MCF 10A (cell line): ENCODE data around the gene PALD1. TPM values are rescaled to one million over a fixed set of nuclear protein-coding genes. Genes with fewer than 3 reads are reported as not detected.

Experiments
- BruUV-seq: library from RNA; stranded (reverse); fragments of 400-500 nt; replicated peaks from 2 replicates; lab custom pipeline; 2021; lab: Mats Ljungman, UMichigan
- CTCF ChIA-PET: fragments of 300-600 bp; sonication (Branson Sonifier 250); formaldehyde crosslinking; extraction: SDS; loops from one replicate; lab custom pipeline; 2021; ENCODE audit warnings: antibody characterized with exemption, inconsistent platforms; lab: Yijun Ruan, JAX
- POLR2A ChIA-PET: fragments of 300-600, 350-650 bp; sonication (Branson Sonifier 250); formaldehyde crosslinking; extraction: SDS; loops from one replicate; lab custom pipeline; 2020; ENCODE audit warnings: antibody characterized with exemption, inconsistent platforms; lab: Yijun Ruan, JAX
- DNase-seq: peaks from one replicate; pipeline ENCODE4 v3.0.0-alpha.2; 2018; ENCODE audit not compliant: unreplicated experiment
- H3K27ac Mint-ChIP-seq: one replicate; pipeline ENCODE4 v1.8.0; 2022; ENCODE audit warnings: mild to moderate bottlenecking, low read depth, mixed read lengths; ENCODE audit not compliant: unreplicated experiment
- H3K27me3 Mint-ChIP-seq: one replicate; pipeline ENCODE4 v1.8.0; 2022; ENCODE audit warnings: mixed read lengths; ENCODE audit not compliant: insufficient read depth, unreplicated experiment
- H3K36me3 Mint-ChIP-seq: one replicate; pipeline ENCODE4 v1.8.0; 2022; ENCODE audit warnings: mild to moderate bottlenecking, moderate library complexity, mixed read lengths; ENCODE audit not compliant: insufficient read depth, unreplicated experiment
- H3K4me1 Mint-ChIP-seq: one replicate; pipeline ENCODE4 v1.8.0; 2022; ENCODE audit warnings: mixed read lengths; ENCODE audit not compliant: insufficient read depth, unreplicated experiment
- H3K4me3 Mint-ChIP-seq: one replicate; pipeline ENCODE4 v1.8.0; 2022; ENCODE audit warnings: mild to moderate bottlenecking, moderate library complexity, mixed read lengths; ENCODE audit not compliant: unreplicated experiment
- H3K9me3 Mint-ChIP-seq: one replicate; pipeline ENCODE4 v1.8.0; 2022; ENCODE audit warnings: mixed read lengths; ENCODE audit not compliant: unreplicated experiment
- intact Hi-C: fragments of 100-400 bp; cut with micrococcal nuclease; formaldehyde crosslinking; loops from 2 replicates; pipeline ENCODE4 v1.14.1; 2022
- total RNA-seq: library from RNA; stranded (reverse); gene quantifications from 2 replicates; pipeline ENCODE4 v1.2.3, GENCODE V29; 2022
- TF ChIP-seq, protein P1 (sequence below): fragments of 200-600 bp; IDR thresholded peaks from one replicate; pipeline ENCODE4 v1.8.0; 2022; ENCODE audit warnings: antibody characterized with exemption, mild to moderate bottlenecking; ENCODE audit not compliant: unreplicated experiment

Gene PALD1
- total RNA-seq, 1 experiment from 2014 or later = 0.12 TPM

GRCh38 chr10:70472799-70473454, 5.6 kb upstream of the PALD1 start:
- POLR2A ChIA-PET = no interaction called here
- no TSS peak for BruUV-seq
- intact Hi-C loops = no loop called here
- Mint-ChIP-seq H3K27ac (no peak overlapping the region), H3K9me3 (no peaks in the 10 kb centered on the region), H3K27me3 (peaks cover 21% of the 10 kb centered on the region), H3K4me3 (no peak overlapping the region), H3K36me3 (no peaks in the 10 kb centered on the region), H3K4me1 (peaks cover 21% of the 10 kb centered on the region)
- CTCF ChIA-PET = interaction anchor here (0.6 kb wide), 1 partner anchor 851 kb away, joined by 3 read pairs; no protein-coding TSS in a partner anchor
- TF ChIP-seq, protein P1, sequence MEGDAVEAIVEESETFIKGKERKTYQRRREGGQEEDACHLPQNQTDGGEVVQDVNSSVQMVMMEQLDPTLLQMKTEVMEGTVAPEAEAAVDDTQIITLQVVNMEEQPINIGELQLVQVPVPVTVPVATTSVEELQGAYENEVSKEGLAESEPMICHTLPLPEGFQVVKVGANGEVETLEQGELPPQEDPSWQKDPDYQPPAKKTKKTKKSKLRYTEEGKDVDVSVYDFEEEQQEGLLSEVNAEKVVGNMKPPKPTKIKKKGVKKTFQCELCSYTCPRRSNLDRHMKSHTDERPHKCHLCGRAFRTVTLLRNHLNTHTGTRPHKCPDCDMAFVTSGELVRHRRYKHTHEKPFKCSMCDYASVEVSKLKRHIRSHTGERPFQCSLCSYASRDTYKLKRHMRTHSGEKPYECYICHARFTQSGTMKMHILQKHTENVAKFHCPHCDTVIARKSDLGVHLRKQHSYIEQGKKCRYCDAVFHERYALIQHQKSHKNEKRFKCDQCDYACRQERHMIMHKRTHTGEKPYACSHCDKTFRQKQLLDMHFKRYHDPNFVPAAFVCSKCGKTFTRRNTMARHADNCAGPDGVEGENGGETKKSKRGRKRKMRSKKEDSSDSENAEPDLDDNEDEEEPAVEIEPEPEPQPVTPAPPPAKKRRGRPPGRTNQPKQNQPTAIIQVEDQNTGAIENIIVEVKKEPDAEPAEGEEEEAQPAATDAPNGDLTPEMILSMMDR = no peak
- DNase-seq = no peak

DNA sequence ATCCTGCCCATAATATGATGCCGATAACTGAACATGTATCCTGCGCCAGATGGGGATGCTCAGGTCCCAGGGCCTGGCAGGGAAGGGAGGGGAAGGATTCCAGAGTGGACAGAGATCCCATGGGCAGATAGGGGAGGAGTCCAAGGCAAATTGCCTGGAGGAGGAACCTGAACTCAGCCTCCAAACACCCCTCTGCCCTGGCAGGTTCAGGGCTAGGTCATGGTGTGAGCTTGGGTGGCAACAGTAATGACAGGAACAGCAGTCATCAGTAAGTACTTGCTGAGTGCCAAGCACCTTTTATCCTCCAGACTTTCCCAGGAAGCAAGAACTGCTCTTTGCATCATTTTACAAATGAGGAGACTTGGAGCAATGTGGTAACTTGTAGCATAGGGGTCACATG, 3.8 kb upstream of the PALD1 start:
- no peak for DNase-seq
- peaks cover 21% of the 10 kb centered on the region for H3K4me1 Mint-ChIP-seq

GRCh38 chr10:70475661-70476060, 2.9 kb upstream of the PALD1 start:
- POLR2A ChIA-PET = interaction anchor here (0.9 to 1.1 kb wide), 3 partner anchors 14 to 72 kb away, joined by 4 read pairs; partner anchors contain the start of gene EIF4EBP2
- DNase-seq = peak; percentile 77
- no TSS peak for BruUV-seq
- Mint-ChIP-seq H3K4me3 (no peak overlapping the region), H3K27ac (no peak overlapping the region), H3K27me3 (peaks cover 10% of the 10 kb centered on the region), H3K36me3 (no peaks in the 10 kb centered on the region), H3K9me3 (no peaks in the 10 kb centered on the region), H3K4me1 (peaks cover 21% of the 10 kb centered on the region)
- intact Hi-C loops = no loop called here
- CTCF ChIA-PET = interaction anchor here (1.6 to 3.1 kb wide), 2 partner anchors 14 to 63 kb away, joined by 3 to 9 read pairs; no protein-coding TSS in a partner anchor
- TF ChIP-seq, protein P1 = no peak

More for the DNA sequence above, 3.8 kb upstream of the PALD1 start:
- TF ChIP-seq, protein P1 = no peak
- ChIA-PET CTCF (interaction anchor here (0.7 kb wide), 1 partner anchor 339 kb away, joined by 3 read pairs; no protein-coding TSS in a partner anchor), POLR2A (no interaction called here)
- H3K4me3 Mint-ChIP-seq = no peak overlapping the region
- H3K36me3 Mint-ChIP-seq = no peaks in the 10 kb centered on the region
- H3K27ac Mint-ChIP-seq = no peak overlapping the region
- peaks cover 10% of the 10 kb centered on the region for H3K27me3 Mint-ChIP-seq
- H3K9me3 Mint-ChIP-seq = no peaks in the 10 kb centered on the region
- BruUV-seq = no TSS peak
- intact Hi-C loops = no loop called here

DNA sequence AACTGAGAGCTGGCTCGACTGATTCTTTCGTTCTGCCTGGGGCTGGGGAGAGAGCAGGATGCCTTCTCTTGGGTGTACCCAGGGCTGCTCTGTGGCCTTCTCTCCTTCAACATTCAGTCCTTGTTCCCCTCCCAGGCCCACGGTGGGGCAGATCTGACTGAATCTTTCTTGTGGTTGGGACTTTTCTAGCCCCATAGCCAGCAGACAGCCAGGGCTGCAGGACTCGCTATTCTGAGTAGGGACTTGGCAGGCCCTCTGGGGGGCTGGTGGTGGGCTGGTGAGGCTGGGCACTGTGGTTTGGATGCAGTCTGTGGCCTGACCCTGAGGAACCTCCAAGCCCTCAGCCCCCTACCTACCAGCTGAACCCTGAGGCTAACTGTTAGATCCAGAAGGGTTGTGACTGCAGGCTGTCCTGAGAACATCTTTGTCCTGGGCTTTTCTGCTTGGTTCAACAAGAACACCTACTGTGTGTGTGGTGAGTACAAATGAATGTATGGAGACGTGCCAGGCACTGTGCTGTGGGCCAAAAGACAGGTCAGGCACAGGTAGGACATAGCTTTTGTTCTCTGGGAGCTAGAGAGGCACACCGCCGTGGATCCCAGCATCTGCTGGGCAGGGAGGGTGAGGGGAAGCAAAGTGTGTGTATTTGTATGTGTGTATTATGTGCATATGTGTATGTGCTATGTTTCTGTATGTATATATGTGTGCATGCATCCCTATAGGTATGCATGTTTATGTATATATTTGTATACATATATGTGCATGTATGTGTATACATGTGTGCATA, 2.1 kb upstream of the PALD1 start:
- peaks cover 21% of the 10 kb centered on the region for H3K4me1 Mint-ChIP-seq
- ChIA-PET CTCF (interaction anchor here (1.6 to 3.1 kb wide), 2 partner anchors 15 to 62 kb away, joined by 3 to 9 read pairs; no protein-coding TSS in a partner anchor), POLR2A (interaction anchor here (0.6 to 1.5 kb wide), 6 partner anchors 15 to 789 kb away, joined by 3 to 6 read pairs (median 4); partner anchors contain the start of gene EIF4EBP2)
- no peaks in the 10 kb centered on the region for H3K9me3 Mint-ChIP-seq
- no TSS peak for BruUV-seq
- H3K27ac Mint-ChIP-seq = no peak overlapping the region
- no peak for DNase-seq
- TF ChIP-seq, protein P1 = no peak
- intact Hi-C loops = no loop called here
- H3K36me3 Mint-ChIP-seq = no peaks in the 10 kb centered on the region
- H3K27me3 Mint-ChIP-seq = peaks cover 5% of the 10 kb centered on the region
- no peak overlapping the region for H3K4me3 Mint-ChIP-seq
